GM19193 (cell line): Measurements from ENCODE around the gene ITGB4.

Experiments used
- POLR2A ChIP-seq: IDR thresholded peaks from 4 replicates; pipeline ENCODE4 v1.6.1; 2011; ENCODE audit not compliant: insufficient read depth, insufficient read length; ENCODE audit errors: extremely low read depth

ITGB4 gene

DNA sequence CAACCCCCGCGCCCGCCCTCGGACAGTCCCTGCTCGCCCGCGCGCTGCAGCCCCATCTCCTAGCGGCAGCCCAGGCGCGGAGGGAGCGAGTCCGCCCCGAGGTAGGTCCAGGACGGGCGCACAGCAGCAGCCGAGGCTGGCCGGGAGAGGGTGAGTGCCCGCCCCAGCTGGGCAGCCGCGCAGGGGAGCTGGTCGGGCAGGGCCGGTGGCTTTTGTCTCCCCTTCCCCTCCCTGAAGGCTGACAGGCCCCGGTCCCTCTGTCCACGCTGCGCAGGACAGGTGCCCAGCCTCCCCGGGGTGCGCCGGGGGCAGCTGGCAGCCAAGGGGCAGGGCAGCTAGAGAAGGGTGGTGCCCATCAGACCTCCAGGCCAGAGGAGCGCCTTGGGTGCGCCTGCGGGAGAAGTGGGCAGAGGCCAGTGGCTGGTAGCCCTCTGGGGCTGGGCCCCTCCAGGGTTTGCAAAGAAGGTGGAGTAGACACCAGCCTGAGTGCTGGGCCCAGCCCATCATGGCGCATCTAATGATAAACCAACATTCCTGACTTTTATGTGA is 278 bp downstream of the ITGB4 start:
- TF ChIP-seq POLR2A, result no peak

DNA sequence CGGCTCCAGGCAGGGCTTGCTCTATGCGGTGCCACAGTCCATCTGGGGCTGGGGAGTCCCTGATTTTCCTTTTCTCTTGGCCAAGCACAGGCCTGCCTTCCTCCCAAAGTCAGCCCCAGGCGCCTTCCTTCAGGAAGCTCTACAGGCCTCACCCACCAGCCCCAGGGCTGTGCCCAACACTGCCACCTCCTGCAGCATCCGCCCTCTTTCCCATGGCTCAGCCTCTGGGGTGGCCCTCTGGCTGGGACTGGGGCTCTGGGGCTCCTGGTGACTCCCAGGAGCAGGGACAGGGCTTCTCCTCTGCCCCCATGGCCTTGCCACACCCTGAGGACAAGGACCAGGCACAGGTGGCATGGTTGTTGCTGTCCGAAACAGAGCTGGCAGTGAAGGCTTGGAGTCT is 817 bp downstream of the ITGB4 start:
- TF ChIP-seq POLR2A, result no peak

DNA sequence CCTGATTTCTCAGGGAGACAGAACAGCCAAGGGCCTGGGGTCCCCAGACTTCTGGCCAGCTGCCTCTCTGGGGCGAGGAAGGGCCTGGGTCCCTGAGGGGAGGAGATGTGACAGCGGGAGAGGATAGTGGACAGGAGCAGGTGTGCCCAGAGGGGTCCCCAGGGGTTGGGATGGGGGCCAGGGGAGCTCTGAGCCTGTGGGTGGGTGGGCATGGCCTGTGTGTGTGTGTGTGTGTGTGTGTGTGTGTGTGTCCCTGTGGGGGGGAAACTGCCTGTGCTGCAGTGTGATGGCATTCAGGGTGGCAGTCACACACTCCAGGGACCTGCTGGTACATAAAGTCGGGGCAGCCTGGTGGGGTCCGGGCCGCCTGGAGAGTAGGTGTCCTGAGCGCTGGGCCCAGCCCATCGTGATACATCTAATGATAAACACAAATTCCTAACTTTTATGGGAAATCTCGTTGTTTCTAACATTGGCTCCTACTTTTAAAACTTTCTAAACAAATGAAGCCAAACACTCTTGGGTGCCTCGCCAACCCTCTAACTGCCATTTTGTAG is 1.4 kb downstream of the ITGB4 start:
- no peak for TF ChIP-seq POLR2A

DNA sequence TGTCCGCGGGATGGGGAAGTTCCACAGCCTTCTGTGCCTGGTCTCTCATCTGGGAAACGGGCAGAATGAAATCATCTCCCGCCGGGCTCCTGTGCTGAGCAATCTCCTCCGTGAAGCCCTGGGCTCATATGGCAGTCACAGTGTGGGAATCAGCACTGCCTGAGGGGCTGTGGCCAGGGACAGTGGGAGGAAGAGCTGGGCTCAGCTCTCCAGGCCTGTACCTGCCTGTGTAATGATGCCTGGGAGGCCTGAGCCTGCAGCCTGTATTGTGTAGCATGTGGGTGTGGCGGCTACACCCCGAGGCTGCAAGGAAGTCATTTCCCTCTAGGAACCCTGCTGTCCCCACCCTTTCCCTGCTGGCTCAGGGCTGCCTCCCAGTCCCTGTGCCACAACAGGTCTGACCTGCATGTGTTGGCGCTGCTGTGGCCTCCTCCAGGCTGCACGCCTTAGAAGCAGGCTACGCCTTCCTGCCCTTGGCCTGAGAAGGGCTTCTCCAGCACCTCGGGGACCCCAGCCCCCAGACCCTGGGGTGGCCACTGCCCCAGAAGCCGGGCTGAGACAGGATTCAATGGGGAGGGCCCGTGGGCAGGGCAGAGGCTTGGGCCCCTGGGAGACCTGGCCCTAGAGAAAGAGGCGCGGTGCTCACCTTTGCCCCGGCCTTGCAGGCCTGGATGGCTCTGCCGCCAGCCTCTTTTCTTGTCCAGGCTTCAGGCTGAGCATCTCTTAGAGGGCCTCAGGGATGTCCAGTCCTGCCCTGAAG is 2.1 kb downstream of the ITGB4 start:
- no peak for TF ChIP-seq POLR2A

DNA sequence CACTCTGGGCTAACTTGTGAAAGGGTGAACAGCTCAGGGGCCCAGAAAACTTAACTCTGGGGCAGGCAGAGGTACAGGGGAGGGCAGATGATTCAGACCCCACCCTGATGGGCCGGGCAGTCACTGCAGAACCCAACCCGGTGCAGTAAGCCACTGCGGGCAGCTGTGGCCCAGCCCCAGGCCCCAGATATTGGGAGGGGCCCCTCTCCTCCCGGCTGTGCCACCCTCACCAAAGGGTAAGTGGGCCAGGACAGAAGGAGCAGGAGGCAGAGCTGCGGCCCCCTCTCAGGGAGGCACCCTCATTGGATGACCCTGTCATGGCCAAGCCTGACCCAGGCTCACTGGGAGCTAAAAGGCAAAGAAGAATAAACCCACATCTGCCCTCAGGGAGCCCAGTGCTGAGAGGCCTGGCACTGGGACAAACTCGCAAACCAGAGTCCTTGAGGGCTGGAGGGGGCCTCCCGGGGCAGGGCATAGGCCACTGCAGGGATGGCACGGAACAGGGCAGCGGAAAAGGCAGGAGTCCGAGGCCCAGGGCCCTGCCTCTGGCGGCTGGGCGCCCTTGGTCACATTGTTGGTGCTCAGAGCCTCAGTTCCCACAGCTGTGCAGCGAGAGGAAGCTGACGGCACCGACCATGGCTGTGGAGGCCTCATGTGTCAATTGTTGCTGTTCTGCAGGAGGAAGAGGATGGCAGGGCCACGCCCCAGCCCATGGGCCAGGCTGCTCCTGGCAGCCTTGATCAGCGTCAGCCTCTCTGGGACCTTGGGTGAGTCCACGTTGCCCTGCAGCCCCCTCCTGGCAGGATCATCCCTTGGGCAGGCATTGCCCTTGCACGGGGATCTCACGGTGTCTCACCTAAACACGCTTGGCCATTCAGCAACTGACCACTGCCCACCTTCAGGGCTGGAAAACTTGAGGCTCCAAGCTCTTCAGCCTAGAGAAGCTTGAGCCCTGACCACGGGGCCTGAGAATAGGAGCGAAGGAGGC is 3.1 kb downstream of the ITGB4 start:
- TF ChIP-seq POLR2A, result no peak

DNA sequence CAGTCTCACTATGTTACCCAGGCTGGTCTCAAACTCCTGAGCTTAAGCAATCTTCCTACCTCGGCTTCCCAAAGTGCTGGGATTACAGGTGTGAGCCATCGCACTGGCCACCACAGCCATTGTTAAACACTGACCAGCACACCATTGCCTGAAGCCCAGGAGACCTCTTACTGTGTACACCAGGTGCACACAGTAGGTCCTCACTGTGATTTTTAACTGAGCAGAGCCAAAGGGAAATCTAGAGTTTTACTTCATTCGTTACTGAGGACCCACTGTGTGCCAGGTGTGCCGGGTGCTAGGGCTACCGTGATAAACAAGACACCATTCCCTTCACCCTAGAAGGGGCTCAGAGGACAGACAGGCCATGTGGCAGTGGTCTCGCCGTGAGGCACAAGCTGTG is 4.2 kb downstream of the ITGB4 start:
- TF ChIP-seq POLR2A, result no peak

DNA sequence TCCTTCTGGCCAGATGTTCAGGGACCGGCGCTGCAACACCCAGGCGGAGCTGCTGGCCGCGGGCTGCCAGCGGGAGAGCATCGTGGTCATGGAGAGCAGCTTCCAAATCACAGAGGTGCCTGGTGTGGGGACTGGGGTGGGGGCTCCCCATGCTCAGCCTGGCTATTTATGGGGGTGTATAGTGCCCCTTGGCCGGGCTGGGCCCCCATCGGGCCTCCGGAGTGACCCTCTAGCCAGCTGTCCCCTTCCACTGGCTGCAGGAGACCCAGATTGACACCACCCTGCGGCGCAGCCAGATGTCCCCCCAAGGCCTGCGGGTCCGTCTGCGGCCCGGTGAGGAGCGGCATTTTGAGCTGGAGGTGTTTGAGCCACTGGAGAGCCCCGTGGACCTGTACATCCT is 6.1 kb downstream of the ITGB4 start:
- TF ChIP-seq POLR2A, result no peak

DNA sequence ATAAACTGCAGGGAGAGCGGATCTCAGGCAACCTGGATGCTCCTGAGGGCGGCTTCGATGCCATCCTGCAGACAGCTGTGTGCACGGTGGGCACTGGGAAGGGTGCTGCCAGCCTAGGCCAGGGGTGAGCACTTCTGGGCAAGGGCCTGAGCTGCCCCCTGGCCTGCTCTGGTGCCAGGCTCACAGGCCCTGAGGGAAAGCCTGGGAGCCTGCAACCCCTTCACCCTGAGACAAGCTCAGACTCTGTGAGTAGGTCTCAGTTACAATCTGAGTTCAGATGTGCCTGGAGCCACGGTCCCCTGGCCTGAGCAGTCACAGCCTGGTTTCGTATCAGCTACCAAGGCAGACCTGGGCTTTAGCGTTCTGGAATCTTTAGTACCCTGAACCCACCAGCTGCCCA is 8.1 kb downstream of the ITGB4 start:
- no peak for TF ChIP-seq POLR2A

DNA sequence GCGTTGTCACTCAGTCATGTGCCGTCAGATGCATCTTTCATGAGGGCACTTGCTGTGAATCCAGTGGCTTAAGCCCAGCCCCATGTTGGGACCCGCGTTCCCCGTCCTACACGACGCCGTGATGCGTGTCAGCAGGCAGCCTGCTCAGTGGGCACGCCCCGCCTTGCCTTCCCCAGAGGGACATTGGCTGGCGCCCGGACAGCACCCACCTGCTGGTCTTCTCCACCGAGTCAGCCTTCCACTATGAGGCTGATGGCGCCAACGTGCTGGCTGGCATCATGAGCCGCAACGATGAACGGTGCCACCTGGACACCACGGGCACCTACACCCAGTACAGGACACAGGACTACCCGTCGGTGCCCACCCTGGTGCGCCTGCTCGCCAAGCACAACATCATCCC is 8.8 kb downstream of the ITGB4 start:
- TF ChIP-seq POLR2A, result no peak

DNA sequence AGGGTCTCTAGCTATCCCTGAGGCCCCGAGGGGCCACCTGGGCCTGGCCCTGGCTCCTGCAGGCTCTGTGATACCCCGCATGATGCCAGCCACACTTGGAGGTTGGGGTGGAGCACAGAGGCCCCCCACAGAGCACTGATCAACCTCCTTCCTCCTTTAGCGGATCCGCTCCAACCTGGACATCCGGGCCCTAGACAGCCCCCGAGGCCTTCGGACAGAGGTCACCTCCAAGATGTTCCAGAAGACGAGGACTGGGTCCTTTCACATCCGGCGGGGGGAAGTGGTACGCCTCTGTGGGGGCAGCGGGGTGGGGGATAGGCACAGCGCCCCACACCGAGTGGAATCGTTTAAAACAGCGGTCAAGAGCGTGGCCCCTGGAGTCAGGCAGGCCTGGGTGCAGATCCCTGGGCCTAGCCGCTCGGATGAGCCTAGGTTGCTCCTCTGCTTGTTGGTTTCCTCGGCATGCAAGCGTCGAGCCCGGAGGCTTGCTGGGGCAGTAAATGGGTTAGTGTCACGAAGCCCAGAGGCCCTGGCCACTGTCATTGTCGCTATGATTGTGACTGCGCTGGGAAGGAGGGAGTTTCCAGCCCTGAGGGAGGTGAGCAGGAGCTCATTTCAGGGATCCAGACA is 9.9 kb downstream of the ITGB4 start:
- no peak for TF ChIP-seq POLR2A

DNA sequence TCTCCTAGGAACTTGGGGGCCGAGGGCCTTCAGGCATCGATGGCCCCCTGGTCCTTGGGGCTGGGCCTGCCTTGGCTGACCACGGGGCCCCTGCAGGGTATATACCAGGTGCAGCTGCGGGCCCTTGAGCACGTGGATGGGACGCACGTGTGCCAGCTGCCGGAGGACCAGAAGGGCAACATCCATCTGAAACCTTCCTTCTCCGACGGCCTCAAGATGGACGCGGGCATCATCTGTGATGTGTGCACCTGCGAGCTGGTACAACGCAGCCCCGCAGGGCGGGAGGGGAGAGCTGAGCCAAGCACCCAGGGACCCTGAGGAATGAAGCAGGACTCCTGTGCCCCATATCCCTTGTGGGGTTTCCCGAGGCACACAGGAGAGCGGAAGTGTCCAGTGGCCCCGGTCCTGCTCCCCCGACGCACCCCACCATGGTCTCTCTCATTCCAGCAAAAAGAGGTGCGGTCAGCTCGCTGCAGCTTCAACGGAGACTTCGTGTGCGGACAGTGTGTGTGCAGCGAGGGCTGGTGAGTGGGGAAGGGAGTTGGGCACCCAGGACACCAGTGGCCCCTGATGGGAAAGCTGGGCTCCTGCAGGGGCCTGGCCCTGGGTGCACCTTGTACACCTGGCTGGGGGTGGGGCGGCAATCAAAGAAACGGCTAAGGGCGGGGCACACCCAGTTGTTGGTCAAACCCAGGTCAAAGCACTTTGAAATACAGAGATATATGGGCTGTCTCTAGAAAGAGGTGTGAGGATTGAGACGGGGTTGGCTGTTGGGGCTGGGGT is 10.6 kb downstream of the ITGB4 start:
- no peak for TF ChIP-seq POLR2A

DNA sequence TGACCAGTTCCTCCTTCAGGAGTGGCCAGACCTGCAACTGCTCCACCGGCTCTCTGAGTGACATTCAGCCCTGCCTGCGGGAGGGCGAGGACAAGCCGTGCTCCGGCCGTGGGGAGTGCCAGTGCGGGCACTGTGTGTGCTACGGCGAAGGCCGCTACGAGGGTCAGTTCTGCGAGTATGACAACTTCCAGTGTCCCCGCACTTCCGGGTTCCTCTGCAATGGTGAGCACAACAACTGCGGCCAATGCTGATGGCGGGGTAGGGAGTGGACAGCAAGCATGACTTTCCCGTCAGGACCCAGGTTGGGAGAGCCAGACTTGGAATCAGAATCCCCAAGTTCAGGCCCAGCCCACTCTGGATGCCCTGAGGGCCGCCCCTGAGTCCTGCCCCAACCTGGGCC is 12.2 kb downstream of the ITGB4 start:
- no peak for TF ChIP-seq POLR2A

DNA sequence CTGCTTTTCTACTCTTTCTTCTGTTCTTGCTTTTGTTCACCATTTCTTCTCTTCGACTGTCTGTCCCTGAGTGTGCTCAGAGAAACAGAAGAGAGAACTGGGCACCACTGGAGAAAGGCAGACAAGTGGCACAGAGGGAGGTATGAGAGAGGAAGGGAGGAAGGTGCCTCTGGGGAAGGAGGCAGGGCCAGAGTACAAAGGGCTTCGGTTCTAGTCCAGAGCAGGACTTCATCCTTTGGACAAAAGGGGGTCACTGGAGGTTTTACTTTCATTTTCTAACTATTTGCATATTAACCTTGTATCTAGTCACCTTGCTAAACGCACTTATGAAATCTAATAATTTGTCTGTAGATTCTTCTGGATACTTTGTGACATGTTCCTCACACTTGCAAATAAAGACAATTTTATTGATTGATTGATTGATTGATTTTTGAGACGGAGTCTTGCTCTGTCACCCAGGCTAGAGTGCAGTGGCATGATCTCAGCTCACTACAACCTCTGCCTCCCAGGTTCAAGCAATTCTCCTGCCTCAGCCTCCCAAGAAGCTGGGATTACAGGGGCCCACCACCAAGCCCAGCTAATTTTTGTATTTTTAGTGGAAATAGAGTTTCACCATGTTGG is 13.5 kb downstream of the ITGB4 start:
- no peak for TF ChIP-seq POLR2A

DNA sequence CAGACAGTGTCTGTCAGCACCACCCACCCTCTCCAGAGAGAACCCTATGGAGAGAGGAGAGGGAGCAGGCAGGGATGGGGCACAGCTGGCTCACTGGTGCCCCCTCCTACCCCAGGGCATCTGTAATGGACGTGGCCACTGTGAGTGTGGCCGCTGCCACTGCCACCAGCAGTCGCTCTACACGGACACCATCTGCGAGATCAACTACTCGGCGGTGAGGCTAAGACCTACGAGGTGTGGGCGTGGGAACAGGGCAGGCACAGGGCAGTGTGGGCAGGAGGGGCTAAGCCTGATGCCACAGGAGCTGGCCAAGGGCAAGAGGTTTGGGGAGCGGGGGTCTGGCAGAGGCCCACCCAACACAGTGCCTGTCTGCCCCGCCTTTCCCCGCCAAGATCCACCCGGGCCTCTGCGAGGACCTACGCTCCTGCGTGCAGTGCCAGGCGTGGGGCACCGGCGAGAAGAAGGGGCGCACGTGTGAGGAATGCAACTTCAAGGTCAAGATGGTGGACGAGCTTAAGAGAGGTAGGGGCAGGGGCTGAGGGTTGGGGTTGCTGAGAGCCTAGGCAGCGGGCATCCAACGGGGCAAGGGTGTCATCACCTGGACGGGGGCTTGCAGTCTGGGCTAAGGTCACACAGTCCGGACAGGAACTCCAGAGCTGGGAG is 15.0 kb downstream of the ITGB4 start:
- no peak for TF ChIP-seq POLR2A
